Activated CD4-positive, alpha-beta T cell treated with anti-CD3 and anti-CD28 coated beads, Interleukin-2, amount 50 U/mL, for 4 hours (primary cell): ENCODE measurements around the gene ADGRB3.
"Not testable (repeated sequence)": the region's sequence is repeated elsewhere in the genome, so short reads cannot be mapped to it uniquely, and the experiment has no call there.

Experiments used
- DNase-seq, 2 experiments: peaks; one replicate each; pipeline ENCODE4 v3.0.0-alpha.2; 2020

ADGRB3 gene

GRCh38 chr6:68852791-68853190 is 217.7 kb downstream of the ADGRB3 start:
- DNase-seq, result no peak

GRCh38 chr6:68859233-68859632 is 224.2 kb downstream of the ADGRB3 start:
- no peak for DNase-seq

GRCh38 chr6:68868646-68869045 is 233.6 kb downstream of the ADGRB3 start:
- DNase-seq, result no peak

GRCh38 chr6:68873236-68873635 is 238.2 kb downstream of the ADGRB3 start:
- DNase-seq, result no peak

GRCh38 chr6:68874747-68875146 is 239.7 kb downstream of the ADGRB3 start:
- DNase-seq, result no peak

GRCh38 chr6:68875403-68875802 is 240.3 kb downstream of the ADGRB3 start:
- no peak for DNase-seq

- DNase-seq, result no peak
Measured at GRCh38 chr6:68876792-68877493, 241.9 kb downstream of the ADGRB3 start.

- no peak for DNase-seq
Measured at GRCh38 chr6:68880050-68880813, 245.2 kb downstream of the ADGRB3 start.

GRCh38 chr6:68883325-68883724 is 248.2 kb downstream of the ADGRB3 start:
- DNase-seq, result not testable (repeated sequence)

- no peak for DNase-seq
Measured at GRCh38 chr6:68891419-68891818, 256.3 kb downstream of the ADGRB3 start.

- no peak for DNase-seq
Measured at GRCh38 chr6:68892452-68892851, 257.4 kb downstream of the ADGRB3 start.

GRCh38 chr6:68895929-68896328 is 260.8 kb downstream of the ADGRB3 start:
- DNase-seq, result no peak

GRCh38 chr6:68901044-68901443 is 266.0 kb downstream of the ADGRB3 start:
- no peak for DNase-seq

- DNase-seq, result no peak
Measured at GRCh38 chr6:68911334-68911733, 276.3 kb downstream of the ADGRB3 start.

GRCh38 chr6:68911811-68912210 is 276.7 kb downstream of the ADGRB3 start:
- DNase-seq, result no peak

GRCh38 chr6:68912805-68913204 is 277.7 kb downstream of the ADGRB3 start:
- DNase-seq, result not testable (repeated sequence)

- no peak for DNase-seq
Measured at GRCh38 chr6:68915586-68915985, 280.5 kb downstream of the ADGRB3 start.

- no peak for DNase-seq
Measured at GRCh38 chr6:68919537-68919936, 284.5 kb downstream of the ADGRB3 start.

GRCh38 chr6:68941345-68941744 is 306.3 kb downstream of the ADGRB3 start:
- no peak for DNase-seq

- no peak for DNase-seq
Measured at GRCh38 chr6:68947721-68948120, 312.6 kb downstream of the ADGRB3 start.

GRCh38 chr6:68951270-68951669 is 316.2 kb downstream of the ADGRB3 start:
- no peak for DNase-seq

GRCh38 chr6:68958327-68958726 is 323.2 kb downstream of the ADGRB3 start:
- no peak for DNase-seq

GRCh38 chr6:68967549-68968300 is 332.6 kb downstream of the ADGRB3 start:
- DNase-seq, result peak; percentile 12 to 13

GRCh38 chr6:68968301-68968649 is 333.2 kb downstream of the ADGRB3 start:
- DNase-seq, result no peak
